ENCODE data around the gene IFI44L.

DNA sequence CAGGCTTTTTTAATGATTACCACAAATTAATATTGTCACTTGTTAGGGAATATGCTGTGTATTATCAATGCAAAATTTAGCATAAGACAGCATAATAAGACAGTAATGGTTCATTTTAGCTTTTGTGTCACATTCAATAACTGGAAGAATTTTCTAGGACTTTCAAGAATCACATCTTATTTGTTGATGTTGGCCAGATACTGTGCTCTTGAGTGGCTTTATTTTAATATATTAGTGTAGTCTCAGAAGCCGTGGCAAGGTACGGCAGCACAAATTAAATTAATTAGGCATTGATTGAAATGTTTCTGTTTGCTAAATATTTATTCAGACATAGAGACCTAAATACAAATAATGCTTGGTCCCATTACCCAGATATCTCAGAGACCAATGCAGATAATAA lies 10.4 kb downstream of the IFI44L start:
- TF ChIP-seq CTCF (IDR thresholded peaks at IDR 0.05; ENCODE audit: low read depth, low read length) (no peak), POLR2A (IDR thresholded peaks at IDR 0.05; ENCODE audit: extremely low read depth, insufficient read length) (no peak)
- TF ChIP-seq, protein P1, sequence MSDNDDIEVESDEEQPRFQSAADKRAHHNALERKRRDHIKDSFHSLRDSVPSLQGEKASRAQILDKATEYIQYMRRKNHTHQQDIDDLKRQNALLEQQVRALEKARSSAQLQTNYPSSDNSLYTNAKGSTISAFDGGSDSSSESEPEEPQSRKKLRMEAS (IDR thresholded peaks at IDR 0.05; ENCODE audit: low read depth, low read length), result no peak
